Neural cell (in vitro differentiated cells): ENCODE data around the gene GASK1A.

Experiments
- CTCF ChIP-seq: fragments of 450-650 bp; IDR thresholded peaks from 2 replicates; pipeline ENCODE4 v1.5.1; 2014; ENCODE audit warnings: antibody characterized with exemption, mild to moderate bottlenecking, moderate library complexity; ENCODE audit not compliant: poor library complexity, severe bottlenecking
- SMC3 ChIP-seq: fragments of 450-650 bp; conservative IDR thresholded peaks from 2 replicates; pipeline ENCODE4 v1.6.1; 2014; ENCODE audit warnings: antibody characterized with exemption, mild to moderate bottlenecking, moderate library complexity; ENCODE audit not compliant: poor library complexity

- TF ChIP-seq SMC3 = no peak
- no peak for TF ChIP-seq CTCF
These were observed 119.7 kb downstream of the GASK1A start for GRCh38 chr3:43098761-43099160.
